Heart left ventricle (tissue), 13 donors: ENCODE data around the gene OS9.

Experiments used
- POLR2A ChIP-seq, 2 donors: fragments of 450-650 bp; IDR thresholded peaks; one replicate each; pipeline ENCODE4 v1.6.1; 2017; ENCODE audit warnings: antibody characterized with exemption in 2 of 2, mild to moderate bottlenecking in 2 of 2, moderate library complexity in 2 of 2
- TF ChIP-seq, protein P1 (sequence below), 12 donors: fragments of 200-600 bp; sonication (generic) in 4 of 12; IDR thresholded peaks; one replicate each; pipeline versions ENCODE4 v1.5.0 to v1.8.0; 2018 to 2022; ENCODE audit warnings: antibody characterized with exemption in 12 of 12, mild to moderate bottlenecking in 5 of 12
- donor health status: ischemic (EF 13 %, LVEDD 7.1; RV severe dilation, severe dysfunction).
- donor health status: DM: no; HTN: yes; CAD: no.
- donor health status: DM: no; HTN: no; CAD: no.
- donor health status: ischemic (EF 25% LVEDD 6.9; RV normal size, moderate dysfunction).
- donor health status: ischemic (EF 25% LVEDD 5.7; RV mildly dilated, moderate dysfunction).
- donor health status: ischemic (EF 35%, LVEDD 5.7; RV mildly dilated, moderate dysfunction).
- donor health status: nonischemic (EF 11% LVEDD 7.7; RV severe dilation, severe dysfunction).
- donor health status: DM: yes; HTN: yes; CAD: no.
- donor health status: PGD.
- donor health status: ischemic (EF 29% LVEDD 5.4; RV normal size, mild dysfunction).
- donor health status: nonischemic (EF 23%, LVEDD 6.1; RV moderate dilation, normal function).

DNA sequence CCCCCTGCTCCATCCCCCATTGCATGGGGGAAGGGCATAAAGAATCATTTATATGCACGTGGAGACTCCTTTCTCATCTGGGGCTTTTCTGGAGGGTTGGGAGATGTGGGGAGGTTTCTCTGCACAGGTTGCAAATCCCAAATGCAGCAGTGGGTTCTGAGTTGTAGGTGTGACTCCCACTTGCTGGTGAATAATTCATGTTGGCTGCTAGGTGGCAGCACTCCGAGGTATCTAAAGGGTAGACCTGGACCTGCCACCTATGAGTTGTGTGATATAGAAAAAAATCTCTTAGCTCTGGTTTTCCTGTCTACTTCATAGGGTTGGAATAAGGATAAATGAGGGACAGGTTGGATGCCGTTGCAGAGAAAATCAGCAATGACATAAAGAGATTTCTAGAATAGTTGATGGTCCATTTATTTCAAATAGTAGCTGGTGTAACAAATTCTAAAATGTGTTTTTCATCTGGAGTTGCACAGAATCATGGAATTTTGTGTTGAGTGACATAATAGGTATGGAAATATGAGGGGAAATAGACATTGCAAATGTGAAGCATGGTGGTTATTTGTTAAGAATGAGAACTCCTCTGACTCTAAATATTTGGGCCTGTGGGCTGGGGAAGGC lies 65.5 kb downstream of the OS9 start:
- TF ChIP-seq POLR2A (IDR thresholded peaks at IDR 0.05), result no peak
- TF ChIP-seq, protein P1, sequence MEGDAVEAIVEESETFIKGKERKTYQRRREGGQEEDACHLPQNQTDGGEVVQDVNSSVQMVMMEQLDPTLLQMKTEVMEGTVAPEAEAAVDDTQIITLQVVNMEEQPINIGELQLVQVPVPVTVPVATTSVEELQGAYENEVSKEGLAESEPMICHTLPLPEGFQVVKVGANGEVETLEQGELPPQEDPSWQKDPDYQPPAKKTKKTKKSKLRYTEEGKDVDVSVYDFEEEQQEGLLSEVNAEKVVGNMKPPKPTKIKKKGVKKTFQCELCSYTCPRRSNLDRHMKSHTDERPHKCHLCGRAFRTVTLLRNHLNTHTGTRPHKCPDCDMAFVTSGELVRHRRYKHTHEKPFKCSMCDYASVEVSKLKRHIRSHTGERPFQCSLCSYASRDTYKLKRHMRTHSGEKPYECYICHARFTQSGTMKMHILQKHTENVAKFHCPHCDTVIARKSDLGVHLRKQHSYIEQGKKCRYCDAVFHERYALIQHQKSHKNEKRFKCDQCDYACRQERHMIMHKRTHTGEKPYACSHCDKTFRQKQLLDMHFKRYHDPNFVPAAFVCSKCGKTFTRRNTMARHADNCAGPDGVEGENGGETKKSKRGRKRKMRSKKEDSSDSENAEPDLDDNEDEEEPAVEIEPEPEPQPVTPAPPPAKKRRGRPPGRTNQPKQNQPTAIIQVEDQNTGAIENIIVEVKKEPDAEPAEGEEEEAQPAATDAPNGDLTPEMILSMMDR (IDR thresholded peaks at IDR 0.05), result peak in 9 of 12 donors; percentile 8 to 52 (median 37)
